ENCODE results near the gene CAMTA1.

GRCh38 chr1:6984986-6985385 is 199.7 kb downstream of the CAMTA1 start:
- TF ChIP-seq CTCF (IDR thresholded peaks at IDR 0.05) = no peak
- TF ChIP-seq EZH2 (IDR thresholded peaks at IDR 0.05) = no peak
- no peak for TF ChIP-seq EZH2phosphoT487 (IDR thresholded peaks at IDR 0.05)

Data from neural progenitor cell (in vitro differentiated cells).